HepG2 (cell line): ENCODE data around the gene GARIN1A. TPM values are rescaled to one million over a fixed set of nuclear protein-coding genes. Genes with fewer than 3 reads are reported as not detected.

ENCODE experiments used
- ATAC-seq: fragments of 200-7000 bp; cut with Tn5 transposase; 3 replicates; pipeline ENCODE4 v1.9.1; 2020; ENCODE audit warnings: mild to moderate bottlenecking, moderate library complexity
- BruUV-seq: library from RNA; stranded (reverse); fragments of 400-500 nt; replicated peaks from 2 replicates; lab custom pipeline; 2021; lab: Mats Ljungman, UMichigan
- CTCF ChIA-PET: fragments of 300-600 bp; formaldehyde crosslinking; extraction: SDS; loops from one replicate; lab custom pipeline; 2021; ENCODE audit warnings: low total read pairs, inconsistent platforms, low intra/inter-chr PET ratio; lab: Yijun Ruan, JAX
- POLR2A ChIA-PET: fragments of 350-600 bp; sonication (Branson Sonifier 250); formaldehyde crosslinking; loops from one replicate; lab custom pipeline; 2020; ENCODE audit warnings: antibody characterized with exemption, inconsistent platforms; lab: Yijun Ruan, JAX
- DNase-seq: peaks from one replicate; pipeline ENCODE4 v3.0.0-alpha.2; 2015; ENCODE audit warnings: low spot score
- FAIRE-seq: peaks from 3 replicates; lab custom pipeline; 2011; peaks lifted over from hg19 to GRCh38; lab: Jason Lieb, UNC
- H2AFZ ChIP-seq: one replicate; pipeline ENCODE4 v1.6.1; 2011; ENCODE audit warnings: low read length, inconsistent platforms
- H3K27ac ChIP-seq: fragments of 300-600 bp; 3 replicates; pipeline ENCODE4 v1.8.0; 2011; ENCODE audit warnings: mixed run types, mild to moderate bottlenecking, mixed read lengths, low read length, inconsistent platforms; ENCODE audit not compliant: insufficient read depth; ENCODE audit errors: extremely low read length
- H3K27me3 ChIP-seq, 2 experiments: fragments of 200-600 bp in 1 of 2; 2 replicates in 1 of 2; 3 replicates in 1 of 2; pipeline versions ENCODE4 v1.6.0 to v1.8.0; 2011; ENCODE audit warnings: low read length in 2 of 2, mild to moderate bottlenecking in 2 of 2, moderate library complexity in 2 of 2, inconsistent platforms in 1 of 2; ENCODE audit not compliant: insufficient read depth in 2 of 2, control insufficient read depth in 1 of 2
- H3K36me3 ChIP-seq, 2 experiments: fragments of 200-600 bp in 1 of 2; replicated peaks in 1 of 2; 2 replicates in 1 of 2; 3 replicates in 1 of 2; pipeline versions ENCODE4 v1.5.1 to v1.8.0; 2011; ENCODE audit warnings: low read length in 2 of 2, inconsistent platforms in 1 of 2; ENCODE audit not compliant: insufficient read depth in 2 of 2, control insufficient read depth in 1 of 2
- H3K4me1 ChIP-seq: 2 replicates; pipeline ENCODE4 v1.5.1; 2012; ENCODE audit warnings: low read length, inconsistent platforms; ENCODE audit not compliant: insufficient read depth
- H3K4me2 ChIP-seq: 2 replicates; pipeline ENCODE4 v1.6.0; 2011; ENCODE audit warnings: low read depth, low read length, inconsistent platforms
- H3K4me3 ChIP-seq, 3 experiments: fragments of 200-600 bp in 1 of 3; sonication (generic), shearing (Covaris generic) in 1 of 3; replicated peaks in 1 of 3; 2 replicates each; pipeline ENCODE4 v1.5.1; 2011 to 2016; ENCODE audit warnings: low read length in 3 of 3, inconsistent platforms in 2 of 3, low read depth in 2 of 3, mild to moderate bottlenecking in 2 of 3, control low read depth in 1 of 3, mixed read lengths in 1 of 3; ENCODE audit not compliant: insufficient read depth in 1 of 3
- H3K79me2 ChIP-seq: one replicate; pipeline ENCODE4 v1.6.1; 2011; ENCODE audit warnings: low read length, inconsistent platforms; ENCODE audit not compliant: insufficient read depth
- H3K9ac ChIP-seq: 2 replicates; pipeline ENCODE4 v1.6.0; 2011; ENCODE audit warnings: mild to moderate bottlenecking, low read depth, low read length, inconsistent platforms; ENCODE audit not compliant: insufficient read depth
- H3K9me3 ChIP-seq: 2 replicates; pipeline ENCODE4 v1.5.1; 2012; ENCODE audit warnings: mild to moderate bottlenecking, low read length
- H4K20me1 ChIP-seq: 2 replicates; pipeline ENCODE4 v1.6.0; 2011; ENCODE audit warnings: inconsistent platforms, mild to moderate bottlenecking, low read length, moderate library complexity; ENCODE audit not compliant: insufficient read depth
- BCL3 ChIP-seq: sonication (generic); formaldehyde crosslinking; IDR thresholded peaks from 2 replicates; pipeline ENCODE4 v1.5.1; 2020; ENCODE audit warnings: mild to moderate bottlenecking, missing genetic modification reagents, moderate library complexity
- FOSL1 ChIP-seq: sonication (generic); formaldehyde crosslinking; IDR thresholded peaks from 2 replicates; pipeline ENCODE4 v1.9.0; 2021; ENCODE audit warnings: missing genetic modification reagents, borderline replicate concordance
- GLMP ChIP-seq: sonication (generic); formaldehyde crosslinking; IDR thresholded peaks from 2 replicates; pipeline ENCODE4 v1.9.0; 2021; ENCODE audit warnings: missing genetic modification reagents, mild to moderate bottlenecking, borderline replicate concordance
- NFIC ChIP-seq: IDR thresholded peaks from 2 replicates; pipeline ENCODE4 v1.6.1; 2012; ENCODE audit warnings: mild to moderate bottlenecking, low read length, inconsistent platforms
- TAF15 ChIP-seq: fragments of 200-400 bp; formaldehyde crosslinking; IDR thresholded peaks from one replicate; pipeline ENCODE4 v1.6.1; 2018; ENCODE audit warnings: mild to moderate bottlenecking, low read depth, low read length; ENCODE audit not compliant: poor library complexity, severe bottlenecking
- ZBTB7B ChIP-seq: sonication (generic); formaldehyde crosslinking; IDR thresholded peaks from 2 replicates; pipeline ENCODE4 v1.4.0; 2020; ENCODE audit warnings: missing genetic modification reagents
- ZMYM2 ChIP-seq: sonication (generic); formaldehyde crosslinking; IDR thresholded peaks from 2 replicates; pipeline ENCODE4 v1.8.0; 2022; ENCODE audit warnings: mild to moderate bottlenecking, missing genetic modification reagents
- ZNF18 ChIP-seq: sonication (generic); formaldehyde crosslinking; IDR thresholded peaks from 2 replicates; pipeline ENCODE4 v1.8.0; 2022; ENCODE audit warnings: mild to moderate bottlenecking, missing genetic modification reagents; ENCODE audit not compliant: insufficient replicate concordance
- ZNF207 ChIP-seq: fragments of 450-650 bp; IDR thresholded peaks from 2 replicates; pipeline ENCODE4 v1.6.1; 2016; ENCODE audit warnings: antibody characterized with exemption, borderline replicate concordance
- ZNF282 ChIP-seq: fragments of 450-650 bp; IDR thresholded peaks from 2 replicates; pipeline ENCODE4 v1.6.1; 2018; ENCODE audit not compliant: partially characterized antibody
- ZNF350 ChIP-seq: sonication (generic); formaldehyde crosslinking; IDR thresholded peaks from 2 replicates; pipeline ENCODE4 v1.4.0; 2020; ENCODE audit warnings: mild to moderate bottlenecking, low read depth, missing genetic modification reagents, borderline replicate concordance
- ZNF460 ChIP-seq: sonication (generic); formaldehyde crosslinking; IDR thresholded peaks from 2 replicates; pipeline ENCODE4 v1.5.1; 2020; ENCODE audit warnings: missing genetic modification reagents, mild to moderate bottlenecking, borderline replicate concordance
- ZNF570 ChIP-seq: sonication (generic); formaldehyde crosslinking; IDR thresholded peaks from 2 replicates; pipeline ENCODE4 v1.4.0; 2020; ENCODE audit warnings: mild to moderate bottlenecking, missing genetic modification reagents, borderline replicate concordance
- ZNF670 ChIP-seq: sonication (generic); formaldehyde crosslinking; IDR thresholded peaks from 2 replicates; pipeline ENCODE4 v1.8.0; 2022; ENCODE audit warnings: mild to moderate bottlenecking, missing genetic modification reagents, borderline replicate concordance
- ZNF672 ChIP-seq: sonication (generic); formaldehyde crosslinking; IDR thresholded peaks from 2 replicates; pipeline ENCODE4 v1.8.1; 2022; ENCODE audit warnings: missing genetic modification reagents
- ZSCAN25 ChIP-seq: sonication (generic); formaldehyde crosslinking; IDR thresholded peaks from 2 replicates; pipeline ENCODE4 v1.8.0; 2022; ENCODE audit warnings: mild to moderate bottlenecking, missing genetic modification reagents
- WGBS: methylation state at CpG from one replicate; pipeline ENCODE4 v1.1.6; 2017; ENCODE audit warnings: low lambda C conversion rate; 5-methylcytosine and 5-hydroxymethylcytosine counted together
- in situ Hi-C: cut with HindIII; loops from 2 replicates; pipeline ENCODE4 v1.10.0; 2017; ENCODE audit warnings: low pct_unique_long_range_greater_than_20kb; ENCODE audit not compliant: extremely low pct_ligation_motif_present
- intact Hi-C: fragments of 100-400 bp; cut with micrococcal nuclease; formaldehyde crosslinking; loops from one replicate; pipeline ENCODE4 v1.10.0; 2022; ENCODE audit not compliant: unreplicated experiment
- polyA plus RNA-seq, 8 experiments: library from polyadenylated mRNA; depleted of rRNA in 3 of 8; stranded (reverse) in 7 of 8; unstranded in 1 of 8; fragments of >200 nt; fragmentation: Illumina TruSeq in 4 of 8; extraction: Trizol in 4 of 8; gene quantifications; 2 replicates each; pipeline versions ENCODE4 v1.2.1 to v1.2.3, GENCODE V29; 2011 to 2016; ENCODE audit warnings: low read depth in 4 of 8, missing spikeins in 1 of 8, mixed read lengths in 1 of 8; ENCODE audit not compliant: insufficient read depth in 1 of 8
- total RNA-seq, 5 experiments: library from RNA; depleted of rRNA; stranded (reverse); fragments of >200 nt; fragmentation: Illumina TruSeq; extraction: Trizol; gene quantifications; 2 replicates each; pipeline ENCODE4 v1.2.3, GENCODE V29; 2016; ENCODE audit warnings: low read depth in 1 of 5
- TF ChIP-seq, protein P1 (sequence below): sonication (generic); formaldehyde crosslinking; IDR thresholded peaks from 2 replicates; pipeline ENCODE4 v1.5.0; 2020; ENCODE audit warnings: missing genetic modification reagents
- TF ChIP-seq, protein P2 (sequence below): IDR thresholded peaks from 2 replicates; pipeline ENCODE4 v1.6.1; 2016

GARIN1A gene
- total and polyA plus RNA-seq, 2 of the 13 experiments (the other 11 are each of a cell fraction or from before 2014, with no cell fraction given): 0.12 TPM; not detected in 1

DNA sequence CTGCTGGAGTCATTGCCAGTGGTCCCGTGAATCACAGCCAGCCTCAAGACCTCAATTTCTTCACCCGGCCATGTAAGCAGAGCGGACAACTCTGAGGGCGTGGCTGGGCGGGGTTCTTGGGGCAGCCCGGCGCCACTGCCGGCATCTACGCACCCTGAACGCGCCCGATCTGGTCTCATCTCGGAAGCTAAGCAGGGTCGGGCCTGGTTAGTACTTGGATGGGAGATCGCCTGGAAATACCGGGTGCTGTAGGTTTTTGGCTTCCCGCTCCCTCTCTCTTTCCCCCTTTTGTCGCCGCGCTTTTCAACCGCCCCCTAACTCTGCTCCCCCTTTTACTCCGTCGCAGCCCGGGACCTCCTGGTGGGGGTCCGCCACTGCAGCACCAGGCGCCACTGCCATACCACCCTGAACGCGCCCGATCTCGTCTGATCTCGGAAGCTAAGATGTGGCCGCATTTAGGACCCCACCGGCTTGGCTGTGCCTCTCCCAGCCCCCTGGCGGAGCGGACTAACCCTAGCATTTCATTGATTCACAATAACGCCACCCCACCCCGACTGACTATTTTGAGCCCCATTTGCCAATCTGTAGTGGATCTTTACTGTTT is 25.3 kb downstream of the GARIN1A start (continued):
- TF ChIP-seq, protein P1, sequence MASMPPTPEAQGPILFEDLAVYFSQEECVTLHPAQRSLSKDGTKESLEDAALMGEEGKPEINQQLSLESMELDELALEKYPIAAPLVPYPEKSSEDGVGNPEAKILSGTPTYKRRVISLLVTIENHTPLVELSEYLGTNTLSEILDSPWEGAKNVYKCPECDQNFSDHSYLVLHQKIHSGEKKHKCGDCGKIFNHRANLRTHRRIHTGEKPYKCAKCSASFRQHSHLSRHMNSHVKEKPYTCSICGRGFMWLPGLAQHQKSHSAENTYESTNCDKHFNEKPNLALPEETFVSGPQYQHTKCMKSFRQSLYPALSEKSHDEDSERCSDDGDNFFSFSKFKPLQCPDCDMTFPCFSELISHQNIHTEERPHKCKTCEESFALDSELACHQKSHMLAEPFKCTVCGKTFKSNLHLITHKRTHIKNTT (CRISPR knock-in tag): no peak
- TF ChIP-seq ZSCAN25 (CRISPR knock-in tag) (no peak), ZNF672 (no peak), GLMP (CRISPR knock-in tag) (no peak), ZNF350 (CRISPR knock-in tag) (no peak), NFIC (no peak), TAF15 (no peak), ZNF670 (CRISPR knock-in tag) (no peak)

DNA sequence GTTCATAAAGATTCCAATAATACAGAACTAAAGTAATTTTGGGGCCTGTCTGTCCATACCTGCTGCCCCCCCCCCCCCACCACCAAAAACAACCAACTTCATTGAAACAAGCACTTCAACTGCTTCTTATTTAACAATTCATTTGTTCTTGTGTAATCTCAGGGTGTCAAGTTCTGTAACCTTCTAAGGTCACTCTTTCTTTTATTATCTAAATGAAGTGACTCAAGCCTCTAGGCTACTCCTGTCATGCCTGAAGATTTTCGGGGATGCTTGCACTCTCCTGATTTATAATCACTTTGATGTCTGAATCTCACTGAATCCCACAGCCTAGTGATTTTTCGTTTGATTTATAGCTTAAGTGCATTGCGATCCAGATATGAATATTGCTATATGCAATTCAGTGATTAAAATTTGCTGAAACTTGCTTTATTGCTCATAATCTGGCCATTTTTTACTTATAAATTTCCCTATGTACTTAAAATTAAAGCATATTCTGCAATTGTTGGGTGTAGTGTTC is 27.2 kb downstream of the GARIN1A start:
- Histone ChIP-seq H3K27ac (no peak overlapping the region), H3K27me3 (peaks cover 2 to 25% of the 10 kb centered on the region in 2 experiments; a peak in 3 of 5 replicates), H3K36me3 (no peaks in the 10 kb centered on the region), H3K9ac (no peak overlapping the region), H4K20me1 (no peaks in the 10 kb centered on the region), H3K79me2 (no peaks in the 10 kb centered on the region), H3K4me3 (no peak overlapping the region), H3K4me2 (no peak overlapping the region), H2AFZ (no peak overlapping the region), H3K9me3 (no peaks in the 10 kb centered on the region), H3K4me1 (peaks cover 6% of the 10 kb centered on the region)
- no peak for DNase-seq
- intact Hi-C loops: no loop called here
- ChIA-PET CTCF (no interaction called here), POLR2A (no interaction called here)
- no peak for ATAC-seq
- WGBS: 30% methylated on average over 3 of the region's 3 CpGs
- FAIRE-seq: no peak
- BruUV-seq: no TSS peak
- in situ Hi-C loops: no loop called here
- TF ChIP-seq ZNF282 (no peak), ZMYM2 (no peak), ZNF570 (no peak), ZBTB7B (CRISPR knock-in tag) (no peak), FOSL1 (CRISPR knock-in tag) (no peak), ZNF460 (CRISPR knock-in tag) (no peak), ZNF207 (no peak), ZNF18 (no peak), BCL3 (CRISPR knock-in tag) (no peak)
- TF ChIP-seq, protein P2, sequence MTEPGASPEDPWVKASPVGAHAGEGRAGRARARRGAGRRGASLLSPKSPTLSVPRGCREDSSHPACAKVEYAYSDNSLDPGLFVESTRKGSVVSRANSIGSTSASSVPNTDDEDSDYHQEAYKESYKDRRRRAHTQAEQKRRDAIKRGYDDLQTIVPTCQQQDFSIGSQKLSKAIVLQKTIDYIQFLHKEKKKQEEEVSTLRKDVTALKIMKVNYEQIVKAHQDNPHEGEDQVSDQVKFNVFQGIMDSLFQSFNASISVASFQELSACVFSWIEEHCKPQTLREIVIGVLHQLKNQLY (CRISPR knock-in tag): no peak
